Bronchial epithelial cell (primary cell): ENCODE results near the gene MIER3. TPM values are rescaled to one million over a fixed set of nuclear protein-coding genes. Genes with fewer than 3 reads are reported as not detected.
A peak's percentile ranks its signal among the peaks of the same experiment; 100 is the strongest.

Experiments
- DNase-seq: peaks from one replicate; pipeline ENCODE4 v3.0.0-alpha.2; 2010; ENCODE audit warnings: low read depth
- FAIRE-seq: peaks from 2 replicates; lab custom pipeline; 2011; peaks lifted over from hg19 to GRCh38; lab: Jason Lieb, UNC
- H3K27me3 ChIP-seq: 2 replicates; pipeline ENCODE4 v1.5.1; 2011; ENCODE audit warnings: low read length; ENCODE audit not compliant: control insufficient read depth, insufficient read depth
- H3K36me3 ChIP-seq: 2 replicates; pipeline ENCODE4 v1.5.1; 2011; ENCODE audit warnings: low read length; ENCODE audit not compliant: control insufficient read depth, insufficient read depth
- H3K4me3 ChIP-seq: 2 replicates; pipeline ENCODE4 v1.5.1; 2011; ENCODE audit warnings: mild to moderate bottlenecking, low read depth, low read length, control low read depth
- CTCF ChIP-seq: IDR thresholded peaks from 2 replicates; pipeline ENCODE4 v1.5.1; 2011; ENCODE audit warnings: mild to moderate bottlenecking, moderate library complexity, low read length, control low read depth, inconsistent platforms; ENCODE audit not compliant: insufficient read depth, severe bottlenecking
- total RNA-seq: library from RNA; depleted of rRNA; stranded (reverse); fragments of >200 nt; gene quantifications from 2 replicates; pipeline ENCODE4 v1.2.1, GENCODE V29; 2014

The MIER3 gene
- total RNA-seq = 18.2 and 32.9 TPM in 2 replicates

GRCh38 chr5:56951946-56952691 lies at the start of gene MIER3:
Gene MIER3, minus strand, starts transcription at chr5:56952123. Its CDS starts 21 bp downstream, at chr5:56952102.
- DNase-seq = peak; percentile 49
- no peaks in the 10 kb centered on the region for H3K27me3 ChIP-seq
- no peak for TF ChIP-seq CTCF
- peaks cover 2% of the 10 kb centered on the region for H3K36me3 ChIP-seq
- no peak for FAIRE-seq
- peak within 1 kb of the TSS; percentile 56 for H3K4me3 ChIP-seq

GRCh38 chr5:56995596-56995995 lies 43.7 kb upstream of the MIER3 start:
- TF ChIP-seq CTCF = no peak
- Histone ChIP-seq H3K4me3 (no peak overlapping the region), H3K36me3 (no peaks in the 10 kb centered on the region), H3K27me3 (no peaks in the 10 kb centered on the region)
- FAIRE-seq = no peak
- no peak for DNase-seq

GRCh38 chr5:56993241-56993640 lies 41.3 kb upstream of the MIER3 start:
- DNase-seq (no peak), FAIRE-seq (no peak)
- H3K27me3 ChIP-seq = no peaks in the 10 kb centered on the region
- no peaks in the 10 kb centered on the region for H3K36me3 ChIP-seq
- no peak overlapping the region for H3K4me3 ChIP-seq
- TF ChIP-seq CTCF = no peak

GRCh38 chr5:56989676-56990075 lies 37.8 kb upstream of the MIER3 start:
- H3K4me3 ChIP-seq = no peak overlapping the region
- no peak for TF ChIP-seq CTCF

GRCh38 chr5:56988490-56988889 lies 36.6 kb upstream of the MIER3 start:
- Histone ChIP-seq H3K36me3 (no peaks in the 10 kb centered on the region), H3K27me3 (no peaks in the 10 kb centered on the region), H3K4me3 (no peak overlapping the region)
- TF ChIP-seq CTCF = no peak
- FAIRE-seq (no peak), DNase-seq (no peak)

More at GRCh38 chr5:56989676-56990075, 37.8 kb upstream of the MIER3 start:
- no peak for DNase-seq
- FAIRE-seq = no peak
- no peaks in the 10 kb centered on the region for H3K27me3 ChIP-seq
- H3K36me3 ChIP-seq = no peaks in the 10 kb centered on the region
